Gastroesophageal sphincter (tissue), 3 donors: Measurements from ENCODE around the gene THSD7A.

Source experiments
- EP300 ChIP-seq: sonication (generic); formaldehyde crosslinking; IDR thresholded peaks from one replicate; pipeline ENCODE4 v1.6.1; 2017; ENCODE audit warnings: antibody characterized with exemption, mild to moderate bottlenecking
- POLR2A ChIP-seq, 2 donors: fragments of 450-650 bp; IDR thresholded peaks; one replicate each; pipeline ENCODE4 v1.6.1; 2017; ENCODE audit warnings: antibody characterized with exemption in 2 of 2, mild to moderate bottlenecking in 2 of 2, moderate library complexity in 1 of 2
- POLR2AphosphoS5 ChIP-seq: sonication (generic); formaldehyde crosslinking; IDR thresholded peaks from one replicate; pipeline ENCODE4 v1.6.1; 2017; ENCODE audit warnings: antibody characterized with exemption
- TF ChIP-seq, protein P1 (sequence below), 4 experiments: fragments of 200-600 bp in 2 of 4; fragments of 450-650 bp in 2 of 4; sonication (generic) in 1 of 4; IDR thresholded peaks; one replicate each; pipeline ENCODE4 v1.5.1; 2017 to 2019; ENCODE audit warnings: antibody characterized with exemption in 4 of 4, mild to moderate bottlenecking in 2 of 4, moderate library complexity in 2 of 4

DNA sequence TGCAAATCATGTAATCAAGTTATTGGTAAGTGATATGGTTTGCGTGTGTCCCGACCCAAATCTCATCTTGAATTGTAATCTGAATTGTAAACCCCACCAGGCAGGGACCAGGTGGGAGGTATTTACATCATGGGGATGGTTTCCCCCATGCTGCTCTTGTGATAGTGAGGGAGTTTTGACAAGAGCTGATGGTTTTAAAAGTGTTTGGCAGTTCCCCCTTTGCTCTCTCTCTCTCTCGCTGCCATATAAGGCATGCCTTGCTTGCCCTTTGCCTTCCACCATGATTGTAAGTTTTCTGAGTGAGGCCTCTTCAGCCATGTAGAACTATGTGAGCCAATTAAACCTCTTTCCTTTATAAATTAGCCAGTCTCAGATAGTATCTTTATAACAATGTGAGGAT, 302.6 kb downstream of the THSD7A start:
- TF ChIP-seq POLR2A (IDR thresholded peaks at IDR 0.05) (no peak), POLR2AphosphoS5 (no peak), EP300 (no peak)
- TF ChIP-seq, protein P1, sequence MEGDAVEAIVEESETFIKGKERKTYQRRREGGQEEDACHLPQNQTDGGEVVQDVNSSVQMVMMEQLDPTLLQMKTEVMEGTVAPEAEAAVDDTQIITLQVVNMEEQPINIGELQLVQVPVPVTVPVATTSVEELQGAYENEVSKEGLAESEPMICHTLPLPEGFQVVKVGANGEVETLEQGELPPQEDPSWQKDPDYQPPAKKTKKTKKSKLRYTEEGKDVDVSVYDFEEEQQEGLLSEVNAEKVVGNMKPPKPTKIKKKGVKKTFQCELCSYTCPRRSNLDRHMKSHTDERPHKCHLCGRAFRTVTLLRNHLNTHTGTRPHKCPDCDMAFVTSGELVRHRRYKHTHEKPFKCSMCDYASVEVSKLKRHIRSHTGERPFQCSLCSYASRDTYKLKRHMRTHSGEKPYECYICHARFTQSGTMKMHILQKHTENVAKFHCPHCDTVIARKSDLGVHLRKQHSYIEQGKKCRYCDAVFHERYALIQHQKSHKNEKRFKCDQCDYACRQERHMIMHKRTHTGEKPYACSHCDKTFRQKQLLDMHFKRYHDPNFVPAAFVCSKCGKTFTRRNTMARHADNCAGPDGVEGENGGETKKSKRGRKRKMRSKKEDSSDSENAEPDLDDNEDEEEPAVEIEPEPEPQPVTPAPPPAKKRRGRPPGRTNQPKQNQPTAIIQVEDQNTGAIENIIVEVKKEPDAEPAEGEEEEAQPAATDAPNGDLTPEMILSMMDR (IDR thresholded peaks at IDR 0.05): no peak
